Ishikawa (cell line): ENCODE results near the gene CAPN5.

Experiments used
- CEBPB ChIP-seq: IDR thresholded peaks from 2 replicates; pipeline ENCODE4 v1.6.1; 2012
- CREB1 ChIP-seq: IDR thresholded peaks from 2 replicates; pipeline ENCODE4 v1.6.1; 2012; ENCODE audit warnings: low read depth
- EGR1 ChIP-seq: IDR thresholded peaks from 2 replicates; pipeline ENCODE4 v1.6.1; 2012
- EP300 ChIP-seq: IDR thresholded peaks from 2 replicates; pipeline ENCODE4 v1.6.1; 2012; ENCODE audit warnings: borderline replicate concordance
- FOXM1 ChIP-seq: IDR thresholded peaks from 2 replicates; pipeline ENCODE4 v1.6.1; 2012; ENCODE audit warnings: low read depth, borderline replicate concordance
- MAX ChIP-seq: IDR thresholded peaks from 2 replicates; pipeline ENCODE4 v1.6.1; 2012
- NFIC ChIP-seq: IDR thresholded peaks from 2 replicates; pipeline ENCODE4 v1.6.1; 2012
- RAD21 ChIP-seq: IDR thresholded peaks from 2 replicates; pipeline ENCODE4 v1.6.1; 2012; ENCODE audit warnings: low read depth
- TAF1 ChIP-seq: IDR thresholded peaks from 2 replicates; pipeline ENCODE4 v1.6.1; 2012; ENCODE audit warnings: low read depth, mild to moderate bottlenecking
- TCF12 ChIP-seq: IDR thresholded peaks from 2 replicates; pipeline ENCODE4 v1.6.1; 2012; ENCODE audit warnings: low read depth
- TEAD4 ChIP-seq: IDR thresholded peaks from 2 replicates; pipeline ENCODE4 v1.6.1; 2012
- YY1 ChIP-seq: IDR thresholded peaks from 2 replicates; pipeline ENCODE4 v1.6.1; 2012; ENCODE audit warnings: low read depth
- ZBTB7A ChIP-seq: IDR thresholded peaks from 2 replicates; pipeline ENCODE4 v1.6.1; 2012; ENCODE audit warnings: low read depth
- TF ChIP-seq, protein P1 (sequence below): IDR thresholded peaks from 2 replicates; pipeline ENCODE4 v1.6.1; 2012
- TF ChIP-seq, protein P2 (sequence below): IDR thresholded peaks from 2 replicates; pipeline ENCODE4 v1.6.1; 2012; ENCODE audit warnings: low read depth, mild to moderate bottlenecking

CAPN5 gene

DNA sequence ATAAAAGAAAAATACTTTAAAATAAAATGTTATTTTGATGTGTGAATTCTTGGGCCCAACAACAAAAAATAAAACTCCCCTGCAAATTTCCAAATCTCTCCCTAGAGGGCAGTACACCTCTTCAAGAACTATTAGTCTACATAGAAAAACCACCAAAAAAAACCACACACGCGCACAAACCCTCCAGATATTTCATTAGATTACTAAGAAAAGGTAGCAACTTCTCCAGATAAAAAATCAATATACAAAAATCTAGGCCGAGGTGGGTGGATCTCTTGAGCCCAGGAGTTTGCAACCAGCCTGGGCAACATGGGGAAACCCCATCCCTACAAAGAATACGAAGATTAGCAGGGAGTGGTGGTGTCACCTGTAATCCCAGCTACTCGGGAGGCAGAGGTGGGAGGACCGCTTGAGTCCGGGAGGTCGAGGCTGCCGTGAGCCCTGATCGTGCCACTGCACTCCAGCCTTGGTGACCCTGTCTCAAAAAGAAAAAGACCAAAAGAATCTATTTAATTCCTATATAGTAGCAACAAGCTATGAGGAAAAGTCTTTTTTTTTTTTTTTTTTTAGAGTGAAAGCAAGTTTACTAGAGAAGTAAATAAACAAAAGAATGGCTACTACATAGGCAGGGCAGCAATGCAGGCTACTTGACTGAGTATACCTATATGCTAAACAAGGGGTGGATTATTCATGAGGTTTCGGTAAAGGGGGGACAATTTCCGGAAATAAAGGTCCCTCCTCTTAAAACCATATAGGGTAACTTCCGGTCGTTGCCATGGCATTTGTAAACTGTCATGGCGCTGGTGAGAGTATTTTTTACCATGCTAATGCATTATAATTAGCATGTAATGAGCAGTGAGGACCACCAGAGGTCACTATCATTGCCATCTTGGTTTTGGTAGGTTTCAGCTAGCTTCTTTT lies 19.5 kb upstream of the CAPN5 start:
- TF ChIP-seq YY1 = peak; percentile 92
- TF ChIP-seq RAD21 = peak; percentile 70
- no peak for TF ChIP-seq TCF12

- TF ChIP-seq ZBTB7A (no peak), EP300 (no peak), EGR1 (no peak), FOXM1 (no peak), CREB1 (no peak), MAX (no peak), YY1 (no peak), TCF12 (no peak), TEAD4 (no peak), NFIC (no peak), TAF1 (no peak)
Measured at GRCh38 chr11:77049026-77049425, 17.7 kb upstream of the CAPN5 start.

GRCh38 chr11:77051511-77051910 lies 15.3 kb upstream of the CAPN5 start:
- TF ChIP-seq EP300 (no peak), ZBTB7A (no peak), RAD21 (no peak), TCF12 (no peak), CEBPB (no peak)
- TF ChIP-seq, protein P1, sequence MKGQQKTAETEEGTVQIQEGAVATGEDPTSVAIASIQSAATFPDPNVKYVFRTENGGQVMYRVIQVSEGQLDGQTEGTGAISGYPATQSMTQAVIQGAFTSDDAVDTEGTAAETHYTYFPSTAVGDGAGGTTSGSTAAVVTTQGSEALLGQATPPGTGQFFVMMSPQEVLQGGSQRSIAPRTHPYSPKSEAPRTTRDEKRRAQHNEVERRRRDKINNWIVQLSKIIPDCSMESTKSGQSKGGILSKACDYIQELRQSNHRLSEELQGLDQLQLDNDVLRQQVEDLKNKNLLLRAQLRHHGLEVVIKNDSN = no peak

- TF ChIP-seq NFIC = no peak
- TF ChIP-seq TAF1 = no peak
- TF ChIP-seq TEAD4 = no peak
- no peak for TF ChIP-seq ZBTB7A
- TF ChIP-seq, protein P2, sequence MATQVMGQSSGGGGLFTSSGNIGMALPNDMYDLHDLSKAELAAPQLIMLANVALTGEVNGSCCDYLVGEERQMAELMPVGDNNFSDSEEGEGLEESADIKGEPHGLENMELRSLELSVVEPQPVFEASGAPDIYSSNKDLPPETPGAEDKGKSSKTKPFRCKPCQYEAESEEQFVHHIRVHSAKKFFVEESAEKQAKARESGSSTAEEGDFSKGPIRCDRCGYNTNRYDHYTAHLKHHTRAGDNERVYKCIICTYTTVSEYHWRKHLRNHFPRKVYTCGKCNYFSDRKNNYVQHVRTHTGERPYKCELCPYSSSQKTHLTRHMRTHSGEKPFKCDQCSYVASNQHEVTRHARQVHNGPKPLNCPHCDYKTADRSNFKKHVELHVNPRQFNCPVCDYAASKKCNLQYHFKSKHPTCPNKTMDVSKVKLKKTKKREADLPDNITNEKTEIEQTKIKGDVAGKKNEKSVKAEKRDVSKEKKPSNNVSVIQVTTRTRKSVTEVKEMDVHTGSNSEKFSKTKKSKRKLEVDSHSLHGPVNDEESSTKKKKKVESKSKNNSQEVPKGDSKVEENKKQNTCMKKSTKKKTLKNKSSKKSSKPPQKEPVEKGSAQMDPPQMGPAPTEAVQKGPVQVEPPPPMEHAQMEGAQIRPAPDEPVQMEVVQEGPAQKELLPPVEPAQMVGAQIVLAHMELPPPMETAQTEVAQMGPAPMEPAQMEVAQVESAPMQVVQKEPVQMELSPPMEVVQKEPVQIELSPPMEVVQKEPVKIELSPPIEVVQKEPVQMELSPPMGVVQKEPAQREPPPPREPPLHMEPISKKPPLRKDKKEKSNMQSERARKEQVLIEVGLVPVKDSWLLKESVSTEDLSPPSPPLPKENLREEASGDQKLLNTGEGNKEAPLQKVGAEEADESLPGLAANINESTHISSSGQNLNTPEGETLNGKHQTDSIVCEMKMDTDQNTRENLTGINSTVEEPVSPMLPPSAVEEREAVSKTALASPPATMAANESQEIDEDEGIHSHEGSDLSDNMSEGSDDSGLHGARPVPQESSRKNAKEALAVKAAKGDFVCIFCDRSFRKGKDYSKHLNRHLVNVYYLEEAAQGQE = no peak
- no peak for TF ChIP-seq MAX
- TF ChIP-seq, protein P1 = no peak
- no peak for TF ChIP-seq TCF12
- TF ChIP-seq CREB1 = no peak
Measured at GRCh38 chr11:77052518-77052917, 14.3 kb upstream of the CAPN5 start.

DNA sequence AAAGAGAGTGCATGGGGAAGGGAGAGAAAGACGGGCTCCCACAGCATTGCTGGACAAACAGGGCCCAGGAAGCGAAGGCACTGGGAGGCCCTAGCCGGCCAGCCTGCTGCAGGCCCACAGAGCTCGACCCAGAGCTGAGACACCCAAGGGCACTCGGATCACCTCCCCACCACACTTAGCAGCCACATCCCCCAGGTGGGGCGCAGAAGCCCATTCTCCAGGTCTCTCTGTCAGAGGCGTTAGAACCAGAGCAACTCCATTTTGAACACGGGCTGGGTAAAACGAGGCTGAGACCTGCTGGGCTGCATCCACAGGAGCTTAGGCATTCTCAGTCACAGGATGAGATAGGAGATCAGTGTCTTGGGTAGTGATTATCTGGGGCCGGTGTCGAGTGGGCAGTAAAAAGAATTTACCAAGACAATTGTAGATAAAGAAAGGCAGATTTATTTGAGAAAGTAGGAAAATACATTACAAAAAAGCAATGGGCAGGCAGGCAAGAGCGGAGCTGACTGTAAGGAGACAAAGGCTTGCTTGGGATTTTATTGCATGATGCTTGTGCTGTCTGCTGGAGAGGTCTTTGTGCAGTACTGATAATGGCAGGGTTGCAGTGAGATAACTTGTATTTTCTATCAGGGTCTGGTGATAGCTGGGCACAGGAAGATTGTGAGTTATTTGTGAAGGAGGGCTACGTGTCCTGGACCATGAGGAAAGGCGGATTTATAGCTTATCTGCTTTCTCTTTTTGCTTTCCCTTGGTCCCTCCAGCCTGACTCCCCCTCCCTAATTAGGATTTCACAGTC lies 13.4 kb upstream of the CAPN5 start:
- TF ChIP-seq TEAD4 (no peak), RAD21 (no peak), YY1 (no peak), TCF12 (no peak), NFIC (no peak), EP300 (no peak), ZBTB7A (no peak), TAF1 (no peak), CEBPB (no peak), CREB1 (no peak), EGR1 (no peak), FOXM1 (no peak)
- TF ChIP-seq, protein P2 = no peak
- TF ChIP-seq, protein P1 = no peak
